Panc1 (cell line): ENCODE results near the gene ARHGAP33.

Experiments
- CTCF ChIP-seq: fragments of 450-650 bp; IDR thresholded peaks from 2 replicates; pipeline ENCODE4 v1.5.1; 2017; ENCODE audit warnings: mild to moderate bottlenecking
- POLR2AphosphoS5 ChIP-seq: IDR thresholded peaks from 2 replicates; pipeline ENCODE4 v1.6.1; 2012; ENCODE audit warnings: mild to moderate bottlenecking, low read depth, low read length, moderate library complexity
- TCF7L2 ChIP-seq: IDR thresholded peaks from 2 replicates; pipeline ENCODE4 v1.6.1; 2011; ENCODE audit warnings: mild to moderate bottlenecking, low read depth, low read length, inconsistent platforms

DNA sequence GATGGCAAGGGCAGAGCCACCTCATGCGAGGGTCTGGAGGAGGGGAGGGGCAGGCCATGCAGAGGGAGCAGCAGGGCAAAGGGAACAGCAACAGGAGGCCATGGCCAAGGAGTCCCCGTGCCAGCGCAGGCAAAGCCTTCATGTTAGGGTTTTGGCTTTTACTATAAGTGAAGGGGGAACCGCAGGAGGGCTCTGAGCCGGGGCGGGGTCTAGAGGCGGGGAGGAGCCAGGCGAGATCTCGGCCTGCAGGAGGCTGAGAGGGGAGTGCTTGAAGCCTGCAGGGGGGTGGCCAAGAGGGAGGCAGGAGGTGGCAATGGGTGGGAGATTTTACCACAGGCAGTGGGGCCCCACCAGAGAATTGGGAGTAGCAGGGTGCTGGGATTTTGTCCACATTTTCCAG, 6.3 kb downstream of the ARHGAP33 start:
- TF ChIP-seq CTCF, result no peak
- TF ChIP-seq POLR2AphosphoS5, result no peak
- no peak for TF ChIP-seq TCF7L2
